Epithelial cell of proximal tubule (primary cell): Measurements from ENCODE around the gene TMEM108. TPM values are rescaled to one million over a fixed set of nuclear protein-coding genes. Genes with fewer than 3 reads are reported as not detected.

Experiments
- DNase-seq: peaks from one replicate; pipeline ENCODE4 v3.0.0-alpha.2; 2011; ENCODE audit warnings: low read depth
- H3K4me3 ChIP-seq: 2 replicates; pipeline ENCODE4 v1.5.1; 2011; ENCODE audit warnings: low read depth, mild to moderate bottlenecking, low read length
- CTCF ChIP-seq: conservative IDR thresholded peaks from 2 replicates; pipeline ENCODE4 v1.5.1; 2012; ENCODE audit warnings: low read depth, mild to moderate bottlenecking, low read length
- total RNA-seq: library from RNA; depleted of rRNA; stranded (reverse); fragments of >200 nt; gene quantifications from 2 replicates; pipeline ENCODE4 v1.2.3, GENCODE V29; 2015

The TMEM108 gene
- total RNA-seq, 1 donor from 2014 or later: 1.7 TPM

- H3K4me3 ChIP-seq: no peak overlapping the region
- TF ChIP-seq CTCF: no peak
- DNase-seq: no peak
Measured at GRCh38 chr3:133328373-133328772, 290.2 kb downstream of the TMEM108 start.

GRCh38 chr3:133329626-133330025 lies 291.4 kb downstream of the TMEM108 start:
- no peak for DNase-seq
- H3K4me3 ChIP-seq: no peak overlapping the region
- TF ChIP-seq CTCF: no peak

GRCh38 chr3:133330065-133330464 lies 291.9 kb downstream of the TMEM108 start:
- H3K4me3 ChIP-seq: no peak overlapping the region
- no peak for DNase-seq
- TF ChIP-seq CTCF: no peak

- no peak for TF ChIP-seq CTCF
- no peak overlapping the region for H3K4me3 ChIP-seq
- DNase-seq: no peak
Measured at GRCh38 chr3:133330522-133330921, 292.3 kb downstream of the TMEM108 start.

GRCh38 chr3:133354721-133355120 lies 316.5 kb downstream of the TMEM108 start:
- no peak for DNase-seq
- no peak for TF ChIP-seq CTCF
- no peak overlapping the region for H3K4me3 ChIP-seq

- no peak overlapping the region for H3K4me3 ChIP-seq
- no peak for TF ChIP-seq CTCF
- DNase-seq: no peak
Measured at GRCh38 chr3:133360476-133360875, 322.3 kb downstream of the TMEM108 start.

GRCh38 chr3:133361011-133361410 lies 322.8 kb downstream of the TMEM108 start:
- no peak overlapping the region for H3K4me3 ChIP-seq
- no peak for DNase-seq
- TF ChIP-seq CTCF: no peak
